Gastrocnemius medialis (tissue), 4 donors: Measurements from ENCODE around the gene OTUD3.

ENCODE experiments used
- POLR2A ChIP-seq, 2 donors: fragments of 450-650 bp; IDR thresholded peaks; one replicate each; pipeline ENCODE4 v1.6.1; 2017; ENCODE audit warnings: antibody characterized with exemption in 2 of 2, mild to moderate bottlenecking in 2 of 2, moderate library complexity in 2 of 2
- TF ChIP-seq, protein P1 (sequence below), 5 experiments: fragments of 450-650 bp in 3 of 5; fragments of 200-600 bp in 2 of 5; sonication (generic) in 2 of 5; IDR thresholded peaks in 4 of 5; conservative IDR thresholded peaks in 1 of 5; 1 replicate in 4 of 5; 2 replicates in 1 of 5; pipeline ENCODE4 v1.5.1; 2016 to 2019; ENCODE audit warnings: antibody characterized with exemption in 5 of 5, mild to moderate bottlenecking in 3 of 5, moderate library complexity in 3 of 5

DNA sequence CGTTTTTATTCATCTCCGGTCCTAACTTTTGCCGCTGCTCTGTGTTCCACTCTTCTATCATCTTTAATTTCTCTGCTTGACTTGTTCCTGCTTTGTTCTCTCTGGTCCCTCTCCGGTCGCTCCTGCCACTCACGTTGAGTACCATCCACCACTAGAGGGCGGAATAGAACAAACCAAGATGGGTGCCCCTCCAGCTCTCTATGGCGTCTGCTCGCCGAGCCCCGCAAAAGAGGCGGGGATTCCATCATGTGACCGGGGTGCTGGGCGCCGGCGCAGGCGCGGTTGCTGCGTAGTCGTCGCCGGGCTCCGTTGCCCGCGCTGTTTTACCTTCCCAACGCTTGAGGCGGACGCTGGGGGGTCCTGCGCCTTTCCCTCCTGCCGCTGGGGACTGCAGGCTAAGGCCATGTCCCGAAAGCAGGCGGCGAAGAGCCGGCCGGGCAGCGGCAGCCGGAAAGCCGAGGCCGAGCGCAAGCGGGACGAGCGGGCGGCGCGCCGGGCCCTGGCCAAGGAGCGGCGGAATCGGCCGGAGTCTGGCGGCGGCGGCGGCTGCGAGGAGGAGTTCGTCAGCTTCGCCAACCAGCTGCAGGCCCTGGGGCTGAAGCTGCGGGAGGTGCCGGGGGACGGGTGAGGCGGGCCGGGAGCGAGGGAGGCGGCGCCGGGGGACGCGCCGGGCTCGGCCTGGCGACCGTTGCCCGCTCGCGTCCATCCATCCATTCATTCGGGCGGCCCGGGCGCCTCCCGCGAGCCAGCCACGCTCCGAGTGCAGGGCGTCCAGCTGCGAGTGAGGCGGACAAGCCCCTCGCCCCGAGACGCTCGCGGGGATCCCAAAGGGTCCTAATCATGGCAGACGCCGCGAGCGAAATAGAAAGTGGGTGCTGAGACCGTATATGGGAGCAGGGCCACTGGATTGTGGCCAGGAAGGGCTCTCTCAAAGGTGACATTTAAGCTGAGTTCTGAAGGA, at the start of gene OTUD3:
- TF ChIP-seq, protein P1, sequence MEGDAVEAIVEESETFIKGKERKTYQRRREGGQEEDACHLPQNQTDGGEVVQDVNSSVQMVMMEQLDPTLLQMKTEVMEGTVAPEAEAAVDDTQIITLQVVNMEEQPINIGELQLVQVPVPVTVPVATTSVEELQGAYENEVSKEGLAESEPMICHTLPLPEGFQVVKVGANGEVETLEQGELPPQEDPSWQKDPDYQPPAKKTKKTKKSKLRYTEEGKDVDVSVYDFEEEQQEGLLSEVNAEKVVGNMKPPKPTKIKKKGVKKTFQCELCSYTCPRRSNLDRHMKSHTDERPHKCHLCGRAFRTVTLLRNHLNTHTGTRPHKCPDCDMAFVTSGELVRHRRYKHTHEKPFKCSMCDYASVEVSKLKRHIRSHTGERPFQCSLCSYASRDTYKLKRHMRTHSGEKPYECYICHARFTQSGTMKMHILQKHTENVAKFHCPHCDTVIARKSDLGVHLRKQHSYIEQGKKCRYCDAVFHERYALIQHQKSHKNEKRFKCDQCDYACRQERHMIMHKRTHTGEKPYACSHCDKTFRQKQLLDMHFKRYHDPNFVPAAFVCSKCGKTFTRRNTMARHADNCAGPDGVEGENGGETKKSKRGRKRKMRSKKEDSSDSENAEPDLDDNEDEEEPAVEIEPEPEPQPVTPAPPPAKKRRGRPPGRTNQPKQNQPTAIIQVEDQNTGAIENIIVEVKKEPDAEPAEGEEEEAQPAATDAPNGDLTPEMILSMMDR (IDR thresholded peaks at IDR 0.05 in 4 of 5, conservative IDR thresholded peaks at IDR 0.05 in 1 of 5): peak; percentile 66 to 94 (median 92)
- TF ChIP-seq POLR2A (IDR thresholded peaks at IDR 0.05): peak; percentile 66 to 84
